Superior temporal gyrus (tissue), 1 donor: ENCODE data around the gene ASB13.

Experiments used
- DNase-seq: peaks from one replicate; pipeline ENCODE4 v3.0.0-alpha.2; 2016; ENCODE audit errors: extremely low spot score

The ASB13 gene

DNA sequence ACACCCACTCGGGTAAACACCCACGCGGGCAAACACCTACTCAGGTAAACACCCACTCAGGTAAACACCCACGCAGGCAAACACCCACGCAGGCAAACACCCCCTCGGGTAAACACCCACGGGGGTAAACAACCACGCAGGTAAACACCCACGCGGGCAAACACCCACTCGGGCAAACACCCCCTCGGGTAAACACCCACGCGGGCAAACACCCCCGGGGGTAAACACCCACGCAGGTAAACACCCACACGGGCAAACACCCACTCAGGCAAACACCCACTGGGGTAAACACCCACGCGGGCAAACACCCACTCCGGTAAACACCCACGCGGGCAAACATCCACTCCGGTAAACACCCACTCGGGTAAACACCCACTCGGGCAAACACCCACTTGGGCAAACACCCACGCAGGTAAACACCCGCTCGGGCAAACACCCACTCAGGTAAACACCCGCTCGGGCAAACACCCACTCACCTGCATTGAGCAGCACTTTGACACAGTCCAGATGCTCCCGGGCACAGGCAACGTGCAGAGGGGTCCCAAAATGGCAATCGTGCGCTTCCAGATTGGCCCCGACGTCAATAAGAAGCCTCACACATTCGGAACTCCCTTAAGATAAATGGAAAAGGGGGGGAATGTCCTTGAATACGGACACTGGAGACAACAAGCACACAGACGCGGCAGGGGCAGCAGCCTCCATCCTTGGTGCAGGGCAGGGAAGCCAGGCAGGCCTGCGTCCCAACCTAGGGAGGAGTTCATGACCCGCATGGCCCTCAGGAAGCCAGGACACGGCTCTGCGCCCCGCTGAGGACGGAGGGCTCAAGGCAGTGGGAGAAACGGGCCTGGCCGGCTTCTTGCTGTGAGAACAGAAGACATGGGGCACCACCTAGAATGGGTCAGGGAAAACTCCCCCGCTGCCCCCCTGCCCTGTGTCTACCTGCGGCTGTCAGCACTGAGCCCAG is 17.6 kb downstream of the ASB13 start:
- no peak for DNase-seq

GRCh38 chr10:5647507-5648240 is 18.7 kb downstream of the ASB13 start:
- no peak for DNase-seq

- DNase-seq = no peak
These were observed 20.3 kb downstream of the ASB13 start for GRCh38 chr10:5645944-5646617.

- no peak for DNase-seq
These were observed 21.0 kb downstream of the ASB13 start for GRCh38 chr10:5645375-5645774.

DNA sequence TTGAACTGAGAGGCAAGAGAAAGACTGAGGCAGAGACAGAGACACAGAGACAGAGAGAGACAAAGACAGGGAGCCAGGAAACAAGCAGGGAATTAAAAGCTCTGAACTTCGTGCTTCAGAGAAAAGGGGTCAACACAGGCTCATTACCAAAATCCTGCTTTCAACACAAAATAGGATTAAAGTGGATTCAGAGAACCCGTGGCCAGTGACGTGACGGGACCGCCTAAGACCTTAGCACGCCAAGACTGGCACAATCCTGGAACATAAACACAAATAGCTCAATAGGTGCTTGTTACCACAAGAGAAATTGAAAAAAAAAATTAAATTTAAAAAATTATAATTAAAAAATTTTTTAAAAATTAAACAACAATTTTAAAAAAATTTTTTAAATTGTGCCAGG is 21.5 kb downstream of the ASB13 start:
- no peak for DNase-seq

DNA sequence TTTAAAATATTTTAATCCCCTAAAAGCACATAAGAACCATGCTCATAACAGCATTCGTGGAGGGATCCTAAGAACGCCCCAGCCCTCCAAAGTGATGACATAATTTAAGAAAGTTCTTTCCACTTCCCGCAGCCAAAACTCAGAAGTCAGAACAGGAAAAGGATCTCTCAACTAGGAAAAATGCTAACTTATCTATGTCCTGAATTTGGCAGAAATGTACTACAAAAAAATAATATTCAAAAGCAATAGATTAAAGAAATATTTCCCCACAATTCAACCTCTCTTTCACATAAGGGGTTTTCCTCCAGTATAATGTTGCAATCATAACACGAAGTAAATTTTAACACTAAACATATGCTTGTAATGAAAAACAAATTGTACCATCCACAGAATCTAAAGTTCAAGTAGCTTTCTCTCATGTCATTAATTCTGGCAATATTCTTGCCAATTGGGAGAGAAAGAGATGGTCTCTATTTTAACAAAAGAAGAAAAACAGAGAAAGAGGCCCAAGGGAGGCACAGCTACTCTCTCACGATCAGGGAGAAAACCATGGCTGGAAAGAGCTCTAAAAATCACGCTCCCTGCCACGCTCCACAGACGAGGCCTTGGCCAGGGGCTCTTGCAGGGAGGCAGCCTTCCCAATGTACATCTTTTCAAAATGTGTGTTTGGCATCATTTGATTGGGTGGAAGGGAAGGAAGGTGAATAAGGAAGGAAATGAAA is 22.9 kb downstream of the ASB13 start:
- no peak for DNase-seq

- no peak for DNase-seq
These were observed 24.9 kb downstream of the ASB13 start for GRCh38 chr10:5641501-5641900.

- DNase-seq = no peak
These were observed 25.9 kb downstream of the ASB13 start for GRCh38 chr10:5640501-5640900.

DNA sequence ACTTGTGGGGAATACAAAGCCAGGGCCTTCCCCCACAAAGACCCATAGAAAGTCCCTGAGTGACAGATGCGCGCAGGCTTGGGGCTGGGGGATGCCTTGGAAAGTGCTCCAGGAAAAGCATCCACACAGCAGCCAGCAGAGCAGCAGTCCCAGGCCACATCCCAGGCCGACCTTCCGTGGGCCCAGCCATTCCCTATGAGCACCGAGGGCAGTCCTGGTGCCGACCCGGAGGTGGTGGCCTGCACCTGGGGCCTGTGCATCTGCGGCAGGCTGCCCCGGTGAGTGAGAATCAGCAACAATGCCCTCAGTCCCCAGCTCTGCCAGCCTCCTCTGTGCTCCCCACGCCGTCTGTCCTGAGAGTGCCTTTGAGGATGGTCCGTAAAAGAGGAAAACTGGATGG is 26.4 kb downstream of the ASB13 start:
- DNase-seq = no peak

GRCh38 chr10:5639066-5639465 is 27.3 kb downstream of the ASB13 start:
- no peak for DNase-seq

- no peak for DNase-seq
These were observed 27.9 kb downstream of the ASB13 start for GRCh38 chr10:5638494-5638893.

DNA sequence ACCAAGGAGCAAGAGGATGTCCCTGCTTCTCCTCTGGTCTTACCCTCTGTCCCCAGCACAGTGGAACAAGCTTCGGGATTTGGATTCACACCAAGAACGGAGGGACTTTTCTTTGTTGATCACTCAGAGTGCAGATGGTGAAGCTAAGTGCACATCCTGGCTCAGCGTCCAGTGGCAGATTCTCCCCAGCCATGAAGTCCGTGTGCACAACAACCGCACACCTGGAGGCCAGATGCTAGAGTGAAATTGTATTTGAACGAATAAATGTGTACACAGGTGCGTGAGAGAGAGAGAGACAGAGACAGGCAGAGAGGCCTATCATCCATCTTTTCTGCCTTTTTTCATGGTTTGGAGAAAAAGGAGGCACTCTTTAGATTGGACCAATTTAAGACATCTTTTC is 31.5 kb downstream of the ASB13 start:
- no peak for DNase-seq

DNA sequence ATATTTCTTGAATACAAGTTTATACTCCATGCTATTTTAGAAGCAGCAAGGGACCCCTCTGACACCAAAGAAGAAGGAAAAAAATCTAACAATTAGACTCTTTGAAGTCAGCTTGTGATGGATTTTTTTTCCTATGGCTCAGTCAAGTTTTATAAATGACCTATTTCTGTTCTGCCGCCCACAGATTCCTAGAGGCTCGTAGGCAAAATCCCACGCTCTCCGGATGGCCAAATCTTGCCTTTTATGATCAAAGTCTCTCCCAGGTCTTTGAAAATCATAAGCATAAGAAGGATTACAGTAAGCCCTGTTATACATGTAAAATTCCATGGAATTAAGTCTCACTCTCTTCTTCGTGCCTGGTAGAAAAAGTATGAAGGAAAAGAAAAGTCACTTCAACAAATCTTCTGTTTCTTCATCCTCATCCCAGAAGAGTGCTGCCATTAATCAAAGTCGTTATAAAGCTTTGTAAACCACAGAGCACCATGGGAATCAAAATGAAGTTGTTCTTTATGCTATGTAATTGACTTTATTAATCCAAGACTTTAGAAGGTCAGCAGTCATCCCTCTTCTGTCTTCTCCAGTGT is 33.1 kb downstream of the ASB13 start:
- no peak for DNase-seq

- DNase-seq = no peak
These were observed 33.9 kb downstream of the ASB13 start for GRCh38 chr10:5632446-5632845.

DNA sequence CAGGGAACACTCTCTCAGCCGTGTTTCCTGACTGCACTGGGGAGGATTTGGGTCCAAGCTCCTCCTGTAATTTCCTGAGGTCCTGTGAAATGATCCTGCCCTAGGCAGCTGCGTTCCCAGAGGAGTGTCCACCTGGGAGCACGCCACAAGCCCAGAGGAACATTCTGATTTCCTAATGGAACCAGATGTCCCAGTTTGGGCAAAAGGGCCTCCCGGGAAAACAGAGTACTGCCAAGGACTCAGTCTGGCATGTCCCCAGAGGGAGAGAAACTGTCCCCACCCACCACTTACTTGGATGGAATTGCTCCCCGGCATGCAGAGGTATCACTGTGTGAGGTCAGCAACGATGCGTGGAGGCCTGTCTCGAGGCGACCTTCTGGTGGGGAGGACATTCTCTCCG is 34.5 kb downstream of the ASB13 start:
- DNase-seq = no peak

DNA sequence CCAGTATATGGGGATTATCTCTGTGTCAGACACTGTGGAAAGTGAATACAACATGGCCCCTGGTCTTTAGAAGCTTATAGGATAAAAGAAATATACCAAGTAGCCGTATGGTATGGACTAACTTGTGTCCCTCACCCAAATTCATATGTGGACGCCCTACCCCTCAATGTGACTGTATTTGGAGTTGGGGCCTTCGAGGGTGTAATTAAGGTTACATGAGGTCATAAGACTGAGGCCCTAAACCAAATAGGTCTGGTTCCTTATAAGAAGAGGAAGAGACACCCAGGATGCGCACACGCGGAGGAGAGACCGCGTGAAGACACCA is 36.3 kb downstream of the ASB13 start:
- no peak for DNase-seq

DNA sequence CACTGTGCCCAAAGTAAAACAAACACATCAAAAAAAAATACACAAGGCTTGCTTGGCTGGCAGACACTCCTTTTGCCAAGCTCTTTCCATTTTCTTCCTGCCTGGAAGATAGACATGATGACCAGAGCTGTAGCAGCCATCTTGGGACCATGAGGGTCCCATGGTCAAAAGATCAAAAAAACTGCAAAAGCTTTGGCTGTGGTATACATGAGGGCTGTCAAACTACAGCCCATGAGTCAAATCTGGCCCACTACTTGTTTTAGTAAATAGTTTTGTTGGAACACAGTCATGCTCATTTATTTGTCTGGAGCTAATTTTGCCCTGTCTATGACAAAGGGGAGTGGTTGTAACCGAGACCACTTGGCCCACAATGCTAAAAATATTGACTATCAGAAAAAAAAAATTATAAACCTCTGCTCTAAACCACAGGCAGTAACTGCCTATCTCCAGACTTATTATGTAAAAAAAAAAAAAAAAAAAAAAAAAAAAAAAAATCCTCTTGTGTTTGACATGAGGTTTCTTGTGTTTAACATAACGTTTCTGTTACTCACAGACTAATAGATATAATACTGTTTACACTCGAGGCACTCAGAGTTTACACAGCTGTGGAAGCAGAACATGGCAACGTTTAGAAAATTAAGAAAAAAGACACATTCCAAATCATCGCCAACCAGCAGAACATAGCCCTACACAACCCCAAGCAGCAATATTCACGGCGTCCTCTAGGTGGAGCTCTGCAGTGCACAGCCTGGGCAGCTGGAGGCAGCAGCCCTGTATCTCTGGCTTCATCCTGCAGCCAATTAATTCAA is 36.9 kb downstream of the ASB13 start:
- peak; percentile 84 for DNase-seq

- DNase-seq = no peak
These were observed 37.7 kb downstream of the ASB13 start for GRCh38 chr10:5628451-5629302.

- no peak for DNase-seq
These were observed 38.8 kb downstream of the ASB13 start for GRCh38 chr10:5627486-5628044.
